Left kidney (tissue), 2 donors: ENCODE measurements around the gene PBX1. TPM values are rescaled to one million over a fixed set of nuclear protein-coding genes. Genes with fewer than 3 reads are reported as not detected.

Source experiments
- DNase-seq: peaks from one replicate; pipeline ENCODE4 v3.0.0-alpha.2; 2013
- polyA plus RNA-seq: library from polyadenylated mRNA; unstranded; fragments of 120-200 nt; gene quantifications from one replicate; pipeline ENCODE4 v1.2.1, GENCODE V29; 2013; ENCODE audit not compliant: insufficient read length

PBX1 gene
- polyA plus RNA-seq, 1 donor, result 172 TPM

- no peak for DNase-seq
Observed at GRCh38 chr1:164824542-164824941, 265.6 kb downstream of the PBX1 start.

- DNase-seq, result no peak
Observed at GRCh38 chr1:164830628-164831027, 271.6 kb downstream of the PBX1 start.

- DNase-seq, result no peak
Observed at GRCh38 chr1:164834641-164835040, 275.7 kb downstream of the PBX1 start.

- no peak for DNase-seq
Observed at GRCh38 chr1:164836614-164837018, 277.6 kb downstream of the PBX1 start.

- no peak for DNase-seq
Observed at GRCh38 chr1:164838786-164839185, 279.8 kb downstream of the PBX1 start.

- DNase-seq, result no peak
Observed at GRCh38 chr1:164840936-164841335, 282.0 kb downstream of the PBX1 start.

GRCh38 chr1:164841702-164842465 is 282.9 kb downstream of the PBX1 start:
- DNase-seq, result no peak

- no peak for DNase-seq
Observed at GRCh38 chr1:164842870-164843269, 283.9 kb downstream of the PBX1 start.

GRCh38 chr1:164843743-164844500 is 284.9 kb downstream of the PBX1 start:
- no peak for DNase-seq

GRCh38 chr1:164846731-164847691 is 288.0 kb downstream of the PBX1 start:
- DNase-seq, result no peak

GRCh38 chr1:164853146-164853545 is 294.2 kb downstream of the PBX1 start:
- no peak for DNase-seq

- DNase-seq, result no peak
Observed at GRCh38 chr1:164855716-164856329, 296.8 kb downstream of the PBX1 start.

- DNase-seq, result no peak
Observed at GRCh38 chr1:164856381-164856780, 297.4 kb downstream of the PBX1 start.

- no peak for DNase-seq
Observed at GRCh38 chr1:164857439-164857838, 298.5 kb downstream of the PBX1 start.

- DNase-seq, result no peak
Observed at GRCh38 chr1:164858096-164858632, 299.2 kb downstream of the PBX1 start.

- no peak for DNase-seq
Observed at GRCh38 chr1:164861632-164862031, 302.6 kb downstream of the PBX1 start.

- no peak for DNase-seq
Observed at GRCh38 chr1:164863056-164863455, 304.1 kb downstream of the PBX1 start.

- no peak for DNase-seq
Observed at GRCh38 chr1:164864161-164864560, 305.2 kb downstream of the PBX1 start.

GRCh38 chr1:164865385-164865784 is 306.4 kb downstream of the PBX1 start:
- DNase-seq, result no peak

- DNase-seq, result no peak
Observed at GRCh38 chr1:164867590-164867989, 308.6 kb downstream of the PBX1 start.

- DNase-seq, result no peak
Observed at GRCh38 chr1:164868990-164869389, 310.0 kb downstream of the PBX1 start.

GRCh38 chr1:164875518-164875917 is 316.5 kb downstream of the PBX1 start:
- no peak for DNase-seq
